HepG2 (cell line): ENCODE results near the gene CDK2. TPM values are rescaled to one million over a fixed set of nuclear protein-coding genes. Genes with fewer than 3 reads are reported as not detected.

ENCODE experiments used
- CCAR2 ChIP-seq: fragments of 200-400 bp; formaldehyde crosslinking; optimal IDR thresholded peaks from 2 replicates; pipeline ENCODE3; 2018; ENCODE audit warnings: low read depth, mild to moderate bottlenecking, low read length, moderate library complexity
- DR1 ChIP-seq: sonication (generic); formaldehyde crosslinking; IDR thresholded peaks from 2 replicates; pipeline ENCODE4 v1.8.0; 2021; ENCODE audit warnings: mild to moderate bottlenecking, missing genetic modification reagents, inconsistent platforms
- GTF3A ChIP-seq: sonication (generic); formaldehyde crosslinking; conservative IDR thresholded peaks from 2 replicates; pipeline ENCODE4 v1.4.0; 2020; ENCODE audit warnings: mild to moderate bottlenecking, missing genetic modification reagents
- MAFF ChIP-seq: IDR thresholded peaks from 2 replicates; pipeline ENCODE4 v1.6.1; 2011; ENCODE audit warnings: low read depth, low read length, improper control_type of control experiment
- SIX1 ChIP-seq: sonication (generic); formaldehyde crosslinking; IDR thresholded peaks from 2 replicates; pipeline ENCODE4 v1.4.0; 2020; ENCODE audit warnings: missing genetic modification reagents, borderline replicate concordance
- TBX2 ChIP-seq: sonication (generic); formaldehyde crosslinking; IDR thresholded peaks from 2 replicates; pipeline ENCODE4 v1.5.0; 2020; ENCODE audit warnings: missing genetic modification reagents, mild to moderate bottlenecking, borderline replicate concordance
- TSC22D2 ChIP-seq: sonication (generic); formaldehyde crosslinking; IDR thresholded peaks from 2 replicates; pipeline ENCODE4 v1.5.1; 2020; ENCODE audit warnings: missing genetic modification reagents, mild to moderate bottlenecking, borderline replicate concordance
- ZBTB1 ChIP-seq: sonication (generic); formaldehyde crosslinking; IDR thresholded peaks from 2 replicates; pipeline ENCODE4 v1.4.0; 2020; ENCODE audit warnings: missing genetic modification reagents, borderline replicate concordance
- ZBTB8A ChIP-seq: sonication (generic); formaldehyde crosslinking; IDR thresholded peaks from 2 replicates; pipeline ENCODE4 v1.4.0; 2020; ENCODE audit warnings: mild to moderate bottlenecking, low read depth, missing genetic modification reagents, borderline replicate concordance
- ZC3H4 ChIP-seq: sonication (generic); formaldehyde crosslinking; IDR thresholded peaks from 2 replicates; pipeline ENCODE4 v1.4.0; 2020; ENCODE audit warnings: missing genetic modification reagents, borderline replicate concordance
- ZFP36 ChIP-seq: fragments of 150-350 bp; IDR thresholded peaks from 2 replicates; pipeline ENCODE4 v1.6.1; 2018; ENCODE audit warnings: borderline replicate concordance, low read length, low read depth; ENCODE audit not compliant: partially characterized antibody
- ZKSCAN1 ChIP-seq: fragments of 150-350 bp; IDR thresholded peaks from 2 replicates; pipeline ENCODE4 v1.6.1; 2014; ENCODE audit warnings: low read length
- ZKSCAN8 ChIP-seq: IDR thresholded peaks from 2 replicates; pipeline ENCODE4 v1.6.1; 2016; ENCODE audit warnings: borderline replicate concordance, missing genetic modification reagents, missing compliant biosample characterization
- ZNF432 ChIP-seq: sonication (generic); formaldehyde crosslinking; IDR thresholded peaks from 2 replicates; pipeline ENCODE4 v1.5.0; 2020; ENCODE audit warnings: missing genetic modification reagents, mild to moderate bottlenecking, borderline replicate concordance
- ZNF577 ChIP-seq: sonication (generic); formaldehyde crosslinking; IDR thresholded peaks from 2 replicates; pipeline ENCODE4 v1.4.0; 2020; ENCODE audit warnings: mild to moderate bottlenecking, low read depth, missing genetic modification reagents, borderline replicate concordance
- polyA plus RNA-seq, 8 experiments: library from polyadenylated mRNA; depleted of rRNA in 3 of 8; stranded (reverse) in 7 of 8; unstranded in 1 of 8; fragments of >200 nt; fragmentation: Illumina TruSeq in 4 of 8; extraction: Trizol in 4 of 8; gene quantifications; 2 replicates each; pipeline versions ENCODE4 v1.2.1 to v1.2.3, GENCODE V29; 2011 to 2016; ENCODE audit warnings: low read depth in 4 of 8, missing spikeins in 1 of 8, mixed read lengths in 1 of 8; ENCODE audit not compliant: insufficient read depth in 1 of 8
- total RNA-seq, 5 experiments: library from RNA; depleted of rRNA; stranded (reverse); fragments of >200 nt; fragmentation: Illumina TruSeq; extraction: Trizol; gene quantifications; 2 replicates each; pipeline ENCODE4 v1.2.3, GENCODE V29; 2016; ENCODE audit warnings: low read depth in 1 of 5
- TF ChIP-seq, protein P1 (sequence below): sonication (generic); formaldehyde crosslinking; IDR thresholded peaks from 2 replicates; pipeline ENCODE4 v1.4.0; 2020; ENCODE audit warnings: mild to moderate bottlenecking, missing genetic modification reagents
- TF ChIP-seq, protein P2 (sequence below): sonication (generic); formaldehyde crosslinking; IDR thresholded peaks from 2 replicates; pipeline ENCODE4 v1.4.0; 2020; ENCODE audit warnings: missing genetic modification reagents, borderline replicate concordance
- TF ChIP-seq, protein P3 (sequence below): sonication (generic); formaldehyde crosslinking; conservative IDR thresholded peaks from 2 replicates; pipeline ENCODE4 v1.8.1; 2023; ENCODE audit warnings: missing genetic modification reagents

CDK2 gene
- total and polyA plus RNA-seq, 2 of the 13 experiments (the other 11 are each of a cell fraction or from before 2014, with no cell fraction given): 47.5 to 52.6 TPM

DNA sequence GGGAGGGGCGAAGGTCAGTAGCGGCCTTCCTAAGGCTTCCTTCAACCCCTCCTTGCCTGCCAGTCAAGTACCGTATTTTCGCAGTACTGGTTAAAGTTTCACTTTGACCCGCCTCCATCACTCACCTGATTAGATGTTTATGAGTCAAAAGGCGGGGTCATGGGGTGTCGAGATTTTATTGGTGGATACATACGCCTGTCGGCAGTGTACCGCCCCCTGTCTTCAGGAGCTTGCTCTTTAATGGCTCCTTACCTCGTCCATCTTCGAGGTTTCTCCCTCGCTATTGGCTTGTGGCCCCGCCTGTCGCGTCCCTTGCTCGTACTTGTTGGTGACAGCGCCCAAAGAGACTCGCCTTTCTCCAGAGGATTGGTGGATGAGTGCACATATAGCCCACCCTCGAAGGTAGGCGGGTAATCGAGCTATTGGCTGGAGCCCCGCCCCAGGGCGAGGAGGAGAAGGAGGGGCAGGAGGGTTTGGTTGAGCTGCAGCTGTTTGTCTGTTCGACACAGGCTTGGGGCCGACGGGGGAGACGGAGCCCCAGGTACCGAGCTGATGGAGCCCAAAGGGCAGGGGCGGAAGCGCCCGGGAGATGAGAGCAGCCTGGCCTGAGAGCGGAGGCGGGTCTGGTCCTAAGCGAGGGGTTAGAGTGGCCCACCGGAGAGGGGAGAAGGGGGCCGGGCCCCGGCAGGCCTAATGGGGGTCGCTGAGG lies 7.1 kb downstream of the CDK2 start, which contains the start of gene RAB5B (continued):
- TF ChIP-seq, protein P1, sequence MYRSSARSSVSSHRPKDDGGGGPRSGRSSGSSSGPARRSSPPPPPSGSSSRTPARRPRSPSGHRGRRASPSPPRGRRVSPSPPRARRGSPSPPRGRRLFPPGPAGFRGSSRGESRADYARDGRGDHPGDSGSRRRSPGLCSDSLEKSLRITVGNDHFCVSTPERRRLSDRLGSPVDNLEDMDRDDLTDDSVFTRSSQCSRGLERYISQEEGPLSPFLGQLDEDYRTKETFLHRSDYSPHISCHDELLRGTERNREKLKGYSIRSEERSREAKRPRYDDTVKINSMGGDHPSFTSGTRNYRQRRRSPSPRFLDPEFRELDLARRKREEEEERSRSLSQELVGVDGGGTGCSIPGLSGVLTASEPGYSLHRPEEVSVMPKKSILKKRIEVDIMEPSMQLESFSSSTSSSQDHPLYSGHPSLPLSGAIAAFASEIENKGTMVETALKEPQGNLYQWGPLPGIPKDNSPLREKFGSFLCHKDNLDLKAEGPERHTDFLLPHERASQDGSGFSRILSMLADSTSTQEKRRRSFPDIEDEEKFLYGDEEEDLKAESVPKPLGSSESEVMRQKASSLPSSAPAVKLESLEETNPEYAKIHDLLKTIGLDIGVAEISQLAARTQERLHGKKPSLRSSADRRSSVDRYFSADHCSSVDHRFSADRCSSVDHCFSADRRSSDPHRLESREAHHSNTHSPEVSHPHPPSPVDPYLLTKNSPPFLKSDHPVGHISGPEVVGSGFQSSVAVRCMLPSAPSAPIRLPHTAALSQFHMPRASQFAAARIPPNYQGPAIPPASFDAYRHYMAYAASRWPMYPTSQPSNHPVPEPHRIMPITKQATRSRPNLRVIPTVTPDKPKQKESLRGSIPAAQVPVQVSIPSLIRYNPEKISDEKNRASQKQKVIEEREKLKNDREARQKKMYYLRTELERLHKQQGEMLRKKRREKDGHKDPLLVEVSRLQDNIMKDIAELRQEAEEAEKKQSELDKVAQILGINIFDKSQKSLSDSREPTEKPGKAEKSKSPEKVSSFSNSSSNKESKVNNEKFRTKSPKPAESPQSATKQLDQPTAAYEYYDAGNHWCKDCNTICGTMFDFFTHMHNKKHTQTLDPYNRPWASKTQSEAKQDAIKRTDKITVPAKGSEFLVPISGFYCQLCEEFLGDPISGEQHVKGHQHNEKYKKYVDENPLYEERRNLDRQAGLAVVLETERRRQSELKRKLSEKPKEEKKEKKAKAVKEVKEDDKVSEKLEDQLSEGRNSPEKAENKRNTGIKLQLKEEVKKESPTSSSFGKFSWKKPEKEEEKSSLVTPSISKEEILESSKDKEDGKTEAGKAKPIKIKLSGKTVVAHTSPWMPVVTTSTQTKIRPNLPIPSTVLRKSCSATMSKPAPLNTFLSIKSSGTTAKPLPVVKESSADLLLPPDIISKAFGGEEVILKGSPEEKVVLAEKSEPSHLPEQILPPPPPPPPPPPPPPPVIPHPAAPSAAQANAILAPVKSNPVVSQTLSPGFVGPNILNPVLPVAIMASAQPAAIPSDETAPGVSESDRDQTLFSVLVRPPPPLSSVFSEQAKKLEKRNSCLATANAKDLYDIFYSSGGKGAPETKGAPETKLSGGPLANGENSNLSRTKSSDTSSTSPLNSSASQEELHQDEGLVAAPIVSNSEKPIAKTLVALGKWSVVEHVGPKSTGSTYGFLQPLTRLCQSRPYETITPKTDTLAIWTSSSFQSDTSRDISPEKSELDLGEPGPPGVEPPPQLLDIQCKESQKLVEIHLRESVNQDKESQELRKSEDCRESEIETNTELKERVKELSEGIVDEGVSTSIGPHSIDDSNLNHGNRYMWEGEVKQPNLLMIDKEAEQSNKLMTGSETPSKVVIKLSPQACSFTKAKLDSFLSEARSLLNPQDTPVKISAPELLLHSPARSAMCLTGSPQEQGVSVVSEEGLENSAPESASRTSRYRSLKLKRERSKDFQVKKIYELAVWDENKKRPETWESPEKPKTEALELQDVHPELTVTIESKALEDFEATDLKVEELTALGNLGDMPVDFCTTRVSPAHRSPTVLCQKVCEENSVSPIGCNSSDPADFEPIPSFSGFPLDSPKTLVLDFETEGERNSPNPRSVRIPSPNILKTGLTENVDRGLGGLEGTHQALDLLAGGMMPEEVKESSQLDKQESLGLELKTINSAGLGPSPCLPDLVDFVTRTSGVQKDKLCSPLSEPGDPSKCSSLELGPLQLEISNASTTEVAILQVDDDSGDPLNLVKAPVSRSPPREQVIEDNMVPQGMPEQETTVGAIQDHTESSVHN: no peak
- TF ChIP-seq ZFP36 (no peak), GTF3A (no peak; the same call in 1 of the 2 replicates), ZBTB8A (CRISPR knock-in tag) (no peak), SIX1 (CRISPR knock-in tag) (no peak), ZNF577 (CRISPR knock-in tag) (no peak), DR1 (CRISPR knock-in tag) (peak; percentile 94), ZNF432 (CRISPR knock-in tag) (no peak), MAFF (no peak), ZC3H4 (CRISPR knock-in tag) (no peak), TBX2 (CRISPR knock-in tag) (peak; percentile 25; the same call in 1 of the 2 replicates), ZKSCAN8 (CRISPR knock-in tag) (no peak), TSC22D2 (no peak), ZBTB1 (CRISPR knock-in tag) (no peak), ZKSCAN1 (no peak), CCAR2 (no peak)
- TF ChIP-seq, protein P2, sequence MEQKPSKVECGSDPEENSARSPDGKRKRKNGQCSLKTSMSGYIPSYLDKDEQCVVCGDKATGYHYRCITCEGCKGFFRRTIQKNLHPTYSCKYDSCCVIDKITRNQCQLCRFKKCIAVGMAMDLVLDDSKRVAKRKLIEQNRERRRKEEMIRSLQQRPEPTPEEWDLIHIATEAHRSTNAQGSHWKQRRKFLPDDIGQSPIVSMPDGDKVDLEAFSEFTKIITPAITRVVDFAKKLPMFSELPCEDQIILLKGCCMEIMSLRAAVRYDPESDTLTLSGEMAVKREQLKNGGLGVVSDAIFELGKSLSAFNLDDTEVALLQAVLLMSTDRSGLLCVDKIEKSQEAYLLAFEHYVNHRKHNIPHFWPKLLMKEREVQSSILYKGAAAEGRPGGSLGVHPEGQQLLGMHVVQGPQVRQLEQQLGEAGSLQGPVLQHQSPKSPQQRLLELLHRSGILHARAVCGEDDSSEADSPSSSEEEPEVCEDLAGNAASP (CRISPR knock-in tag): peak; percentile 67
- TF ChIP-seq, protein P3, sequence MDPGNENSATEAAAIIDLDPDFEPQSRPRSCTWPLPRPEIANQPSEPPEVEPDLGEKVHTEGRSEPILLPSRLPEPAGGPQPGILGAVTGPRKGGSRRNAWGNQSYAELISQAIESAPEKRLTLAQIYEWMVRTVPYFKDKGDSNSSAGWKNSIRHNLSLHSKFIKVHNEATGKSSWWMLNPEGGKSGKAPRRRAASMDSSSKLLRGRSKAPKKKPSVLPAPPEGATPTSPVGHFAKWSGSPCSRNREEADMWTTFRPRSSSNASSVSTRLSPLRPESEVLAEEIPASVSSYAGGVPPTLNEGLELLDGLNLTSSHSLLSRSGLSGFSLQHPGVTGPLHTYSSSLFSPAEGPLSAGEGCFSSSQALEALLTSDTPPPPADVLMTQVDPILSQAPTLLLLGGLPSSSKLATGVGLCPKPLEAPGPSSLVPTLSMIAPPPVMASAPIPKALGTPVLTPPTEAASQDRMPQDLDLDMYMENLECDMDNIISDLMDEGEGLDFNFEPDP (CRISPR knock-in tag): no peak
